Nucleus accumbens (tissue), 56 donors: ENCODE data around the gene IL17RD.

Experiments used
- DNase-seq, 56 donors: peaks; one replicate each; lab custom pipeline; 2025; lab: John Stamatoyannopoulos, UW

IL17RD gene

GRCh38 chr3:57164657-57165573 lies at the start of gene IL17RD:
Gene IL17RD, minus strand, starts transcription at chr3:57165353. Its CDS starts 67 bp downstream, at chr3:57165286.
- peak in 45 of 56 donors; percentile 6 to 80 (median 44) for DNase-seq

DNA sequence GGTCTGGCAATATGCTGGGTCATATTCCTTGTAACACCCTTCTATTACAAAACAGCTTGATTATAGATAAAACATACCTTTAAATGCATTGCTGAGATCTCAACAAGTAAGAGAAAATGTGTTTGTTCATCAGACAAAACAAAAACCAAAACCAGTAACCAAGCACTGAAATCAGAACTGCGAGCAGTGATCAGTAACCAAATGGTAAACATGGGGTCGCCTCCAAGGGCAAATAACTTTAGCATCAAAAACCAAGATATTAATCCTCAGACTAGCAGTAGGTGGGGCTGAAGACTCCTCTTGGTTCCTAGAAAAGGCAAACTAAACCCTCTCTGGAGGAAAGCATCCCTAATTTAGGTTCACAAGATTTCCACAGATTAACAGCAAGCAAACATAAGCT lies 41.3 kb upstream of the IL17RD start:
- no peak for DNase-seq

GRCh38 chr3:57199895-57200297 lies 34.7 kb upstream of the IL17RD start, which contains the start of gene HESX1:
Gene HESX1, minus strand, starts transcription at chr3:57199978. Its CDS starts 60 bp downstream, at chr3:57199918.
- DNase-seq = no peak

DNA sequence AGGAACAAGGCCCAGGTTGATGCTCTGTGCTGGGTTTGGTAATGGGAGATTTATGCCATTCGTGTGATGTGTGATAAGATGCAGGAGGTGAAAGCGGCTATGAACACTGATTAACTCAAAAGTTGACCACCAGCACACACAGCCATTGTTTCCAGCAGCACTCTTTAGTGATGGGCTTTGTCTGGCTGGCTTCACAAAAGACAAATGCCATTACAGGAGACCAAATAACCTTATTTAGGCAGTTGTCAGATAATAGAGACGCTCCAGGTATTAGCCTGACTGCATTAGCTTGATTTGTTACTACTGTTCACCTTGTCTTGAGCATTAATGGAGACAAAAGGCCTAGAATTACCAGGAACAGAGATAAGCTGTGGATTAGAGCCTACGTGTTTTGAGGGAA lies 29.5 kb upstream of the IL17RD start:
- no peak for DNase-seq

DNA sequence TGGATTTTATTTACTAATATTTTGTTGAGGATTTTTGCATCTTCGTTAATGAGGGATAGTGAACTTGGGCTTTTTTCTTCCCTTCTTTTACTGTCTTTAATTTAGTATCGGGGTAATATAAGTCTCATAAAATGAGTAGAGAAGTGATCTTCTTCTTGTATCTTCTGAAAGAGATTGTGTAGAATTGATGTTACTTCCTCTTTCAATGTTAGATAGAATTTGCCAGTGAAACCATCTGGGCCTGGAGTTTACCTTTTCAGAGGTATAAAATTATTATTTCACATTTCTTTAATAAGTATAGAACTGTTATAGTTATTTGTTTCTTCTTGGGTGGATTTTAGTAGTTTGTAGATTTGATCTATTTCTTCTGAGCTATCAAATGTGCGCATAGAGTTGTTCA lies 26.9 kb upstream of the IL17RD start:
- no peak for DNase-seq

DNA sequence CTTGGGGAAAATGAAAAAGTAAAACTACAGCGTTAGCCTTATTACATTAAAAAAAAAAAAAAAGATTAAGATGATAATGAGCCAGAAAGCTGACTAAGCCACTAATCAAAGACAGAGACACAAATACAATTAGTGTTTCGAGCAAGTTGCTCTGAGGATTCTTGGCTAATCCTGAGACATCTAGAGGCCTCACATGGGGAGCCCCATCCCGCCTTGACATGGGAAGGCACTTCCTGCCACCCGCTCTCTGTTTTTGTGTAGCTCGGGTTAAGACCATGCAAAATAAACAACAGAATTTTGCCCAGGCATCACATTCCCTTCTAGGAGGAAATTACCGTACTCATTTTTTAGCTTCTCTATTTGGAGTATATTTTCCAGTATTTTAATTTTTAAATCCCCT lies 19.4 kb upstream of the IL17RD start:
- no peak for DNase-seq

GRCh38 chr3:57179580-57180410 lies 14.6 kb upstream of the IL17RD start:
- DNase-seq = no peak

DNA sequence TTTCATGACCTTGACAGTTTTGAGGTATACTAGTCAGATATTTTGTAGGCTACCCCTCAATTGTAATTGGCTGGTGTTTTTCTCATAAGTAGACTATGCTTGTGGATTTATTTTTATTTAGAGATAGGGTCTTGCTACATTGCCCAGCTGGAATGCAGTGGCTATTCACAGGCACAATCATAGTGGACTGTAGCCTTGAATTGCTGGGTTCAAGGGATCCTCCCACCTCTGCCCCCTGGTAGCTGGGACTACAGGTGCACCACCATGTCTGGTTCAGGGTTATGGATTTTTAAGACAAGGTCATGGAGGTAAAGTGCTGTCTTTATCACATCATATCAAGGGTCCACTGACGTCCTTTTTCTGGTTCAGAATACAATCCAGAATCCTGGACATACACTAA lies 10.9 kb upstream of the IL17RD start:
- no peak for DNase-seq

DNA sequence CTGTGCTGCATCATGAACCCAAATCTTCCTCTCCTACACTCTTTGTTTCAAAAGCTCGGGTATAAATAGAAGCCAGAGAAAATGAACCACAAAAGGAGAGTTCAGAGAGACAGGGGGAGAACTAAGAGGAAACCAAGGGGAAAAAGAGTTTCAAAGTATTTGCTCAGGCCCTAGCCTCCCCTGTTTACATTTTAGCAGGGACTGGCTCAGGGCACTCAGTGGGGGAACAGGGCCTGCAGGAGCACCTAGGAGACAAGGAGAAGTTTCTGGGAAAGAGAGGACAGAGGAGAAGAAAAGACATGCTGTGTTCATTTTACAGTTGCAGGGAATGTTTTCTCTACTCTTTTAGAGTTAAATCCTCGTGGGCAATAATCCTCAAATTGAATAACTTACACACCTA lies 8.5 kb upstream of the IL17RD start:
- no peak for DNase-seq

- no peak for DNase-seq
These were observed 5.8 kb upstream of the IL17RD start for GRCh38 chr3:57170946-57171345.

GRCh38 chr3:57169872-57170623 lies 4.9 kb upstream of the IL17RD start:
- DNase-seq = peak in 45 of 56 donors; percentile 10 to 79 (median 38)

DNA sequence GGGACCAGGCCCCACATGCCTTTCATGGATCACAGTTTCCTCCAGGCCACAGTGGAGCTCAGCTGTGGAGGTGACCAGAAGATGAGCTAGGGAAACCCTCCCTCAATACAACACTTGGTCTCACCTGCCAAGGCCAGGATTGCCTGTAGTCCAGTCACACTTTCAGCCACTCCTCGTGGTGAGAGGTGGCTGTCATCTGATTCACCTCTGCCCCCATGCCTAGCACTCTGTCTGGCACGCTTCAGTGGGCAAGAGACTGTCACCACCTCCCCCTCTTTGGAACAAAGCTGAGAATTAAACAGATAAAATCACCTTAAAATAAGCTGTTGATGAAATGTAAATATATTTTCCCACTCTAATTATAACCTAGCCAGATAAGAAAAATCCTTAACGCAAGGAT lies 4.0 kb upstream of the IL17RD start:
- no peak for DNase-seq

- peak in 7 of 56 donors; percentile 6 to 23 (median 15) for DNase-seq
These were observed 3.0 kb upstream of the IL17RD start for GRCh38 chr3:57168151-57168550.

DNA sequence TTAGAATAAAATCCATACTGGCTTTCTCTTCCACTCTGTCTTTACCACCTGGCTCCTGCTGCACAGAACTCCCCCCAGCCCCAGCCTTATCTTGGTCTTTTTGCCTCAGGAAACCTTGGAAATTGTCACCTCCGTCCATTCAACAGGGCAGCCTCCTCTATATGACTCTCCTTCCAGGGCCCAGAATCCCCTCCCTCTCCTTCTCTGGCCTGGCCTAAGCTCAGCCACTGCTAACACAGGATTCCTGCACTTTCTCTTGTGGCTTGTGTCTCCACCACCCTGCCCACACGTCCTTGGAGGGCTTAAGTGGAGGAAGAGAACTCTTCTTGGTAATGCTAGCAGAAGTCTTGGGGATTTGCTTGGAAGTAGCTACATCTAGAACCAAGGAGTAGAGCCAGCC lies 1.5 kb upstream of the IL17RD start:
- no peak for DNase-seq

DNA sequence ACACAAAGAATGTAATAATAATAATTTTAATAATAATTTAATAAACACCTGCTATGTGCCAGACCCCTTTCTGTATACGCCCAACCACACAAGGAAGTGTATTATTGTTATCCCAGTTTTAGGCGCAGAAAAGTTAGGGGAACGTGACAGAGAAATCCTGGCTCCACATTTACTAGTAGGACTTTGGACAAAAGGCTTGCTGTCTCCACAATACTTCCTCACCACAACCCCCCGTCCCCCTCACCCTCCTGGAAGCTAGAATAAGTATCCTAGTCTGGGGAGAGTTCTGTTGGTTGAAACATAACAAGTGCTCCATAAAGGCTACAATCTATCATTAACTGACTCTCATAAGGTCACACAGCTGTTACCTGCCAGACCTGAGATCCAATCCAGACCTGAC lies 488 bp upstream of the IL17RD start:
- no peak for DNase-seq

DNA sequence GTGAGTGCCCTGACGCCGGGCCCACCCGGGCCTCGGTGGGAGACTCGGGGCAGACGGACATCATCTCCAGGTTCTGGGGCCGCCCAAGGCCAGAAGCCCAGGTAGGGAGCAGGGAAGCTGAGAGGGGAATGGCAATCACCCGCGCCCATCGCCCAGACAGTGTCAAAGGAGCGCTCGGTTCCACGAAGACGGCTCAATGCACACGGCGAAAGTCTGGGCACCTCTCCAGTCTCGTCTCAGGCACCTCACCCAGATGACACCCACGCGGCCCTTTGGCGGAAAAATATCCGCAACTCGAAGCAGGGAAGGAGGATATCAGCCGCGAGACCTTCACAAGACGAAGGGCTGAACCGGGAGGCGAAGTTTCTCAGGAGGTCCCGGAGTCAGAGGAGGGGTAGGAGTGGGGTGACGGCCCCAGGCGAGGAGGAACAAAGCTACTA lies 916 bp downstream of the IL17RD start:
- peak in 3 of 56 donors; percentile 5 to 33 (median 12) for DNase-seq

- DNase-seq = no peak
These were observed 1.4 kb downstream of the IL17RD start for GRCh38 chr3:57163751-57164150.

- DNase-seq = no peak
These were observed 3.2 kb downstream of the IL17RD start for GRCh38 chr3:57161915-57162314.

GRCh38 chr3:57160765-57161538 lies 4.2 kb downstream of the IL17RD start:
- no peak for DNase-seq
